ENCODE data around the gene MSI2.

MSI2 gene

DNA sequence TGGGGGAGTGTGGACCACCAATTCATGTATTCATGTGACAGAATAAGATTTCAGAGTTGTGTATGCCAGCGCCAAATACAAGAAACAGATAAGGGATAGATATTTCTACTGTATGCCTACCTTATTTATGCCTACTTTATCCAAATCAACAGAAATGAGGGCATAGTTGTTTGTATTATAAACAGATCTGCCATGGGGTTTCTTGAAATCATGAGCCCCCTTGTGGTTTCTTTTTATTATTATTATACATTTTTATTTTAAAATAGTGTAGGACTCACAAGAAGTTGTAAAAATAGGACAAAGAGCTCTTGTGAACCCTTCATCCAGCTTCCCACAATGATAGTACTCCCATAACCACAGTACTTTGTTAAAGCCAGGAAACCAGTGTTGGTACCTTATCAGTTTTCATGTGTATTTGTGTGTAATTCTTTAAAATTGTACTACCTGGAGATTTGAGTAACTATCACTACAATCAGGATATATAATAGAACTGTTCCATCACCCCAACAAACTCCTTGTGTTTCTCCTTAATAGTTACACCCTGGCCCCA is 259.4 kb downstream of the MSI2 start:
- DNase-seq = no peak

DNA sequence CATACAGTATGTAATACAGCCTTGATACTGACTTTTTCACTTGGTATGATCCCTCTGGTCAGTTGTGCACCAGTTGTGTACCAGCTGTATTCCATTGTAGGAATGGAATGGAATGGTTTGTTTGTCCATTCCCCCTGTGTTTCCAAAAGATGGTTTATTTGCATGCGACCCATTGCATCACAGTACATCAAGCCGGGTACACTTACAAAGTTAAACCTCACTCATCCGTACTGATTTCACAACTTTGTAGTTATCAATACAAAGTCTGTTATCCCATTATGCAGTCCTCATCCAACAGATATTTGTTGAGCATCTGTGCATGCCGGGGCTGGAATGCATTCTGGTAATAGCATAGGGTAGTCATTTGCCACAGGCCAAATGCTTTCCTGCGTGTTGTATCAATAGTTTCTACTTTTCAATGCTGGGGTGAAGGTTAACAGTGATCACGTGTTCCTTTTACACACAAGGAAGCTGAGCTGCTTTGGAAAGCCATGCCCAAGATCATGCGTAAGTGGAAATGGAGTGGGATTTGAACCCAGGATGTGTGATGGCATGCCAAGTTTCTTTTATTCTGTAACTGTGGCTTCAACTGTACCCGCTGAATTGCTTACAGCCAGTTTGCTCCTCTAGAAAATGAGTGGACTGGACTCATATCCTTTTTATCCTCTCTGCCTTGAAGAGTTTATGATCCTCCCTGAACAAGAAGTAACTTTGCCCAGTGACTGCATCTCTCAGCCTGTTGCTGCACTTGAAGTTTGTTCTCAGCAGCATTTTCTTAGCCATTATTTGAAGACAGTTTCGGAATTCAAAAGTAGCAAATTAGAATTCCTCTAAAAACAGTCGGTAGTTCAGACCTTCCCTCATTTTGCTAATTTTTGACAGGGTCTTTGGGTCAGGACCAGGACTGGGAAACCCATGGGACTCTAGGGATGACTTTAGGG is 260.2 kb downstream of the MSI2 start:
- no peak for DNase-seq

DNA sequence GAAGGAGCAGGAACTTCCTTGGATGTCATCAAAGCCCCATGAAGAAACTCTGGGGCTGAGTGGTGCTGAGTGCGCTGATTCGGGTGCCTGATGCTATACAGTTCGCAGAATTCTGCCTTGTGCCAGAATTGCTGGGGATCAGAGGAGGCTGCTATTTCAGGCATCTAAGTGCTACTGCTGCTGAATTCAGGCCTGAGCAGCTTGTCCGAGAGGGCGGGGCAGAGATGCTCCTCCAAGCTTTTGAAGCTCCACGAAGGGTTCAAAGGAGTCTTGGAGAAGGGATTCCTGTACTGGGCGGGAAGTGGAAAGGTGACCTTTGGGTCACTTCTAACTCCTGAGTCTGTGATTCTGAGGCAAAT is 260.9 kb downstream of the MSI2 start:
- DNase-seq = no peak

DNA sequence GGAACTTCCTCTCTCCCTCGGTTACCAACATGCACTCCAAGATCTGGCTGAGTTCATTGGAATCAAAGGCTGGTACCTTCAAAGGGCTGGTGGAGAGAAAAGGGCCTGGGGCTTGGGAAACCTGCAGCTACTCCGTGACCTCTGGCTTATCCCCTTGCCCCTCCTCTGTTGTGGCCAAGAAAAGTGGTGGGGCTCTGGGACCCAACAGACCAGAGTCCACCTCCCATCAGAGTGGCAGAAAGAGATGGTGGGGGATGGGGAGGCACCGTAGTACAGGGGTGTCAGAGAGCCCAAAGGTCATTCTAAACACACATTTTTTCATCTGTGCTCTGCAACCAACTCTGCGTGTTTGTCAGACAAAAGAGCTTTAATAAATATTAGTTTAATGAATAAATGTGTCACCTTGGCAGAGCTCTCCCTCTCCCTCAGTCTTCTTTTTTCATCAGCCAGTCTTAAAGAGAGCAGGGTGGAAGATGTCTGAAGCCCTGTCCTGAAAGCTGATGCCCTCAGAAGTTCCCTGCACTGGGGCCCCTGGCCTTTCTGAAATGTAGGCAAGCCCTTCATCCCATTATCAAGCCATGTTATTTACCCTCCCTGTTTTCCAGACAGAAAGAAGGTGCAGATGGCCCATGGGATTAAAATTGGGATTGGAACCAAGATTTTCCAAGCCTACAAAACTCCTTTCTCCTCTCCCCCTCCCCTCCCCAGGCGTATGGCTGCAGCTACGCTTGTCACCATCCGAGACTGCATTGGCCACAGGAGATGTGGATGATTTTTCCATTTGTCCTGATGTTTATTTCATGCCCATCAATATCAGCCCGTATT is 261.5 kb downstream of the MSI2 start:
- DNase-seq = no peak

DNA sequence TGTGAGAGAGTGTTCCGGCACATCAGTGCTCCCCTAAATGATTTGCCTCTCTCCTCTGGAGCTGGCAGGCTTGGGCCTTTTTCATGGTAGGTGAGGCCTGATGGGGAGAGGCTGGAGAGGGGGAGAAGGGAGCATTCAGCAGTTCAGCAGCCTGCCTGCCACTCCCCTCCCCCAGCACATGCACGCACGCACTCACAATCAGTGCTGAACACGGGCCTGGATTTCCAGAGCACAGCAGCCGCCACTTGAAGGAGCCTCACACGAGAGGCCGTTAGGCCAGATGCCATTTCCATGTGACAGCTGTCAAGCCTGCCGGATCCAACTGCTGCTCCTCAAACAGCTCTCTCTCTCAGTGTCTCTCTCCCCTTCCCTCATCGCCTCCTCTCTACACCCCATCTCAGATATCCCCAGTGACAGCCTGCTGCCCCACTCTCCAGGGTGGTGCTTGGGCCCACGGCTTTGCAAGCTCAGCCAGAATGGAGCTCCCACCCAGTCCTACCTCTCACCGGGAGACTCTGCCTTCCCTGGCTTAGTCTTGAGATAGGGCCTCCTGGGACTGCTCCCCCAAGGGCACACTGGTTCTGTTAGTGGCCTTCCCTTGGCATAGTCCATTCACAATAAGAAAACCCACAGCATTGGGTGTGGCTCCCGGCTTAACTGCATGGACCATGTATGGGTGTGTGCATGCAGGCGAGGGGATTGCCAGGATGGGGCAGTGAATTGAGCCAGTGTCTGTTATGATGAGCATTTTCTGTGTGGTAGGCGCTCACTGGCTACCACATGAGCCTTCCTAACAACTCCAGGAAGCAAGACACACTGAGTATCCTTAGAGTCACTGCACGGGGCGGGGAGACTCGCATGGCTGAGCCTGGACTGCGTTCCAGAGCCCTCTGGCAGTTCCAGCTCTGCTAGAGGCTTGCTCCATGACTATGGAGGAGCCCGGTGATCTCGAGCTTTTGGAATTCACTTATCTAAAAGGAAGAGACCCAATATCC is 262.6 kb downstream of the MSI2 start:
- DNase-seq = peak; percentile 48

DNA sequence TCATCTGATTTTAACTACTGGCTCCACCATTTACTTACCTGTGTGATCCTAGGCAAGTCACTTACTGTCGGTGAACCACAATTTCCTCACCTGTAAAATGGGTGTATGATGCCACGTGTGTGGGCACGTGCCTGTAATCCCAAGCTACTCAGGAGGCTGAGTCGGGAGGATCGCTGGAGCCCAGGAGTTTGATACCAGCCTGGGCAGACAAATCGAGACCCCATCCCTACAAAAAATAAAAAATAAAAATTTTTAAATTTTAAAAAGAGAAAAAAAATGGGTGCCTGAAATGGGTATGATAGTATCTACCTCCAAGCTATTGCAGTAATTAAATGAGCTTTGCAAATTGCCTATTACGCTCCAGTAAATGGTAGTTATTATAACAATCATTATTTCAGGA is 263.5 kb downstream of the MSI2 start:
- DNase-seq = no peak

DNA sequence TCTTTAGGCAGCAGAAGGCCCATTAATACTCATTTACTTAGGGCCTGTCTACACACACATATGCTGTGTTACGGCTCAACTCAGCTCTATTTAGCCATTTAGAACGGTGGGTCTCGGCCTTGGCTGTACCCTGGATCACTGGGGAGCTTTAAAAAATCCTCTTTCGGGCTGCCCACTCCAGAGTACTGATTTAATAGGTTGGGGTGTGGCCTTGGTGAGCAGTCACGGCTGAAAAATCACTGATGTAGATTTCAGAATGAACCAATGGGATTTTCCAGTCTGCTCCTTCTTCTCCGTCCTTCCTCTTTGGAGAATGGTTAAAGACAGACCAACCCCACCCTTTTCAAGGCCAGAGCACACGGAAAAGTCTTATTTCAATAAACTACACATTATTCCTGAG is 265.3 kb downstream of the MSI2 start:
- no peak for DNase-seq

DNA sequence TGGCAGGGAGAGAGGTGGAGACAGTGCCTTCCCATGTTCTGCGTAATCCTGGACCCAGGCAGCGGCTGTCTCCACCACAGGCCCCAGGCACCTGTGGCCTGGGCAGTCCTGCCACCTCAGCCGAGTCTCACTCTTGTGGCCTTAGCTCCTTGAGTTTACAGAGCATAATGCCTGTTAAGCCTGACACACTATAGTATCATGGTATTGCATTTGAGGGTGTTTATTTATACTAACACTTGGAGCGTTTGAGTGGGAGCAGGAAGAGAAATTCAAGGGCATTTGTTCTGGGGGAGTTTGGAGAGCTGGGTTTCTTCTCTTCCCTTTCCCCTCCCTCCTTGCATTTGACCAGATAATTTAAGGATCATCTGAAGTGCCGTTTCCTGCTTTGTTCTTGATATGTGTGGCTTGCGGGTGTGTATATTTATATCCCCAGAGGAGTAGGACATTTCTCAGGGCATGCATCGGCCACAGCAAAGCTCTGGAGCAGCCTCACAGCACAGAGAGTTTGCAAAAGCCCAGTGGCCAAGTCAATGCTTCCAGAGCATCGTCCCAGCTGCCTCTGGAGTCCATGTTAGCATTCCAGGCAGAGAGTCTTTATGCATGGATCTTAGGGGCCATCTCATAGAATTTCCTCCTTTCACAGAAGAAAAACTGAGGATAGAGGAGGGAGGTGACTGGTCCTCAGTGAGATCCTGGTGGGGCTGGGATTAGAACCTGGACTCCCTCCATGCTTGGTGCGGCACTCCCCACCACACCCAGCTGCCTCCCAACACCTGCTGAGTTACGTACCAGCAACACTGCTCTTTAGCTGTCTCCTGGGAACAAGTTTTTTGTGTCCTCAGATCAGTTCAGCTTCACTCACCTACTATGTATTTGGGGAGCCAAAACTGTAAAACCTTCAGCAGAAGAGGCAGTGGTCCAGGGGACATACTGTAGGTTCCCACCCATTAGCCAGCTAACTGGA is 266.0 kb downstream of the MSI2 start:
- DNase-seq = no peak

DNA sequence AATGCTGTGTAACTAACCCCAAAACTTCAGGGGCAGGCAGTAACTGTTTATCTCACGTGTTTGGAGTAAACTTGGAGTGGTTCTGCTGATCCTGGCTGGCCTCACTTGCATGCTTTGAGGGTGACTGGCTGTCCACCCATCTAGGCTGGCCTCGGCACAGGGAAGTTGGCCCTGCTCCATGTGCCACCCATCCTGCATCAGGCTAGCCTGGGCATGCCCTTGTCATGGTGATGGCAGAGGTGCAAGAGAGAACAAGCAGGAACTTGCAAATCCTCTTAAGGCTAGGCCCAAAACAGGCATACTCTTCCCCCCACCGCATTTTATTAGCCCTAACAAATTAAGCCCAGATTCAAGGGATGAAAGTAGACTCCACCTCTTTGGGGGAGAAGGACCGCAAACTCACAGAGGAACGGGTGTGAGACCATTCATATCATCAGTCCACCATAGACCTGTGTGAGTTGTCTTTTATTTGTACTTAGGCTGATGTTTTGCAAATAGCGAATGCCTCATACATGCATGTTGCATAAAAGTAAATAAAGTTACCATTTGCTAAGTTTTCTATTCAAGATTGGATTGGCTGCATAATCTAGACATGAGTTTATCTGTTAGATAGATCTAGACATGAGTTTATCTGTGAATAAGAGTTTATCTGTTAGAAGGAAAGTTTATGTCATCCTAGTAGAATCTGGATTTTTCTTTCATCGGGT is 267.8 kb downstream of the MSI2 start:
- DNase-seq = no peak

DNA sequence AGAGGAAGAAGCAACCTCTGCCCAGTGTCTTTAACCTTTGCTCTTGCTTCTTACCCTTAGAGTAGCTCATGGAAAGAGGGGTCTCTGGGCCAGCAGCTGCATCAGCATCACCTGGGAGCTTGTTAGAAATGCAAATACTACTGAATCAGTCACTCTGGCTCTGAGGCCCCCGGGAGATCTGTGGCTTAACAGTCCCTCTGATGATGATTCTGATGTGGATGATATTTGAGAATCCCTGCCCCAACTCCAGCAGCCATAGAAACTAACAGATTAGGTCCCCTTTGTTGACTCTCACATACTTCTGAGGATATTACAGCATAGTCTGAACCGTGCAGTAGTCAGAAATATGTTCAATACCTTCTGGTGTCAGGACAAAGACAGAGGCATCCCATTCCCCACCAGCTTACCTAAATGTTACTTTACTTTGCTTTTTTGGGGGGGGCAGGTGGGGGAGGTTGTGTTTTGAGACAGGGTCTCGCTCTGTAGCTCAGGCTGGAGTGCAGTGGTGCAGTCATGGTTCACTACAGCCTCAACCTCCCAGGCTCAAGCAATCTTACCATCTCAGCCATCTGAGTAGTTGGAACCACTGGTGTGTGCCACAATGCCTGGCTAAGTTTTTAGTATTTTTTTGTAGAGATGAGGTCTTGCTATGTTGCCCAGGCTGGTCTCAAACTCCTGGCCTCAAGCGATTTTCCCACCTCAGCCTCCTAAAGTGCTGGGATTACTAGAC is 268.7 kb downstream of the MSI2 start:
- DNase-seq = no peak

DNA sequence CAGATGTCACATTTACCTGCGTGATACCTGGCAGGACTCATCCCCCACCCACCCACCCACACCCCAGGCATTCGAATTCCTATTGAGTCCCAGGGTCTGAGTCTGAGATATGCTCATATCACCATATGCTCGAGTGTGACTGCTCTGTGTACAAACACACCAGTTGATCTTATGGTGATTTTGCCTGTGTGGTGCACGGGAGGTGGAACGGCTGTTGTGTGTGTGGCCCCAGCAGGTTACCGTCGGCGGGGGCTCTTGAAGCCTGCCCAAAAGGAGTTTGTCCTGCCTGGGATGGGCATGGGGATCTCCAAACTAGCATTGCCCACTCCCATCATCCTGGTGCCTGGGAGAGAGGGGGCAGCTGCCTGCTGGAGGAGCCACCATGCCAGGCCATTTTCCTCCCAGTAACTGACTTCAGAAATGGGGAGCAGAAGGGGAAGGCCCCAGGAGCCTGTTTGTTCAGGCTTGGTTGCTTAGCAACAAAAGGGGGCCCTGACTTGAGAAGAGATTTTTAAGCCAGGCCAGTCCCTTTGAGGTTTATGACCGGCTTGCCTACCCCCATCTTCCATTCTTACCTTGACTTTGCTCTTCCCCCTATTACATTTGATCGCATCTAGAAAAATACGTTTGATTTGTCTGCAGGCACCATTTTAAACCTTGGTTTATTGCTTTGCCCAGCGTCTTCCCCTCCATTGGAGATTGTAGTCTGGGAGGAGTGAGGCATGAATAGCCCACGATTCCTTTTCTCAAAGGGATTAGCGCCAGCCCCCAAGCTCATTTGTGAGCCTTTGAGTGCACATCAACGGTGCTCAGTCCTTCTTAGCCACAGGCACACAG is 271.1 kb downstream of the MSI2 start:
- DNase-seq = no peak

DNA sequence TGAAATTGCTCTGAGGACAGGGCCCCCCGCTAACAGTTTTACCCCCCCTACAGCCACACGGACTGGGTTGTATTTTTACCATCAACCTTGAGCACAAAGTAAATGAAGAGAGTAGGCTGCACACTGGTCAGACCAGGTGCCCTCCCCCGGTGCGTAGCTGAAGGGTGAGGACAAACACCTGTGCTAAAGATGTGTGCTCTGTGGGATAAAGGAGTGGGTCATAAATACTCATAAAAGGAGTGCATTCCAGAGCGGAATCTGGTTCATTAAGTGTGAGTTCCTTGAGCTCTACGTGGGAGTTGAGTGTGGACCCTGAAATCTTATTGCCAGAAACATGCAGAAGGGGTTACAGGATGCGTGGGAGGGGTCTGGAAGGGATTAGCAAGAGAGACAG is 271.7 kb downstream of the MSI2 start:
- peak; percentile 37 for DNase-seq

DNA sequence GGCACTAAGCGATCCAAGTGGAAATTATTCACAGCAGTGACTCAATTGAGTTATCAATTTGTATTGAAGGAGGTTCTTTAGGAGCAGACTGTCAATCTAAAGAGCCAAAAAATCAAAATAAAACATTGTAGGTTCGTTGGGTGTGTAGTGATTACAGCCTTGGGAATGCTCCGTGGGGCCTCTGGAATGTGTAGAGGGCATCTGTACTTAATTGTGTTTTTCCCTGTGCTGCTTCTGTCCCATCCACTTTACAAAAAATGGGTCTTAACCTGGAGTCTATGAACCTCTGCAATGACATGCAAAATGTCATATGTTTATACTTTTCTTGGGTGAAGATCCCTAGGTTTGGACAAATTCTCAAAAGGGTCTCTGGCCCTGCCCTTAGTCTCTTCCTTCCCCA is 273.7 kb downstream of the MSI2 start:
- no peak for DNase-seq

DNA sequence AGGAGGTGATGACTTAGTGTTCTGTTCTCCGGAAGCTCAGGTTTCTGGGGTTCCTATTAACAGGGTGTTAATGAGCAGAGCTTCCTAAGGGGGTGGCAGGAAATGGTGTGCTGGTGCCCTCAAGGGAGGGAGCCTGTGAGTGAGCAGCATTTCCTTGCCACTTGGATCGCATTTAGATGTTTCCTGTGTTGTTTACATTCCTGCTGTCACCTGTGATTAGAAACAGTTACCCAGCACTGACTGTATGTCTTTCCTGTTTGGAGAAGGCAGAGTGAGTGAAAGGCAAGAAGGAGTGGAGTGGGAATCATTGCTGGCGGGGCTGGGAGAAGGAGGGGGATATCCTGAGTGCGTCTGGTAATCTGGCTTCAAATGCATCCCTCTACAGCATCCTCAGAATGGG is 274.2 kb downstream of the MSI2 start:
- DNase-seq = peak; percentile 33

DNA sequence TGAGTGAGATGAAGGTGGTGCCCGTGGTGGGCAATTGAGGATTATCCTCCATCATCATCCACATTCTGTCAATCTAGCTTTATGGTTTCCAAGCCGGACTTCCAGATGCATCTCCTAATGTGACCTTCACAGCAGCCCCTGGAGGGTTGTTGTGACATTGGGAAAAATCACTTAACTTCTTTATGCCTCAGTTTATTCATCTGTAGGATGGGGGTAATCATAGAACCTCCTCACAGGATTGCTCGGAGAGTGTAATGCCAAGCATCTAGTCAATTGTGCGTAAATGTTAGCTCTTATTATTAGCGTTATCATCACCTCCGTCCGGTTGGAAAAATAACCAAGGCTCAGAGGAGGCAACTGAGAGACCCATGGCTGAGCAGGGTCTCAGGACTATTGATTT is 274.8 kb downstream of the MSI2 start:
- DNase-seq = no peak

DNA sequence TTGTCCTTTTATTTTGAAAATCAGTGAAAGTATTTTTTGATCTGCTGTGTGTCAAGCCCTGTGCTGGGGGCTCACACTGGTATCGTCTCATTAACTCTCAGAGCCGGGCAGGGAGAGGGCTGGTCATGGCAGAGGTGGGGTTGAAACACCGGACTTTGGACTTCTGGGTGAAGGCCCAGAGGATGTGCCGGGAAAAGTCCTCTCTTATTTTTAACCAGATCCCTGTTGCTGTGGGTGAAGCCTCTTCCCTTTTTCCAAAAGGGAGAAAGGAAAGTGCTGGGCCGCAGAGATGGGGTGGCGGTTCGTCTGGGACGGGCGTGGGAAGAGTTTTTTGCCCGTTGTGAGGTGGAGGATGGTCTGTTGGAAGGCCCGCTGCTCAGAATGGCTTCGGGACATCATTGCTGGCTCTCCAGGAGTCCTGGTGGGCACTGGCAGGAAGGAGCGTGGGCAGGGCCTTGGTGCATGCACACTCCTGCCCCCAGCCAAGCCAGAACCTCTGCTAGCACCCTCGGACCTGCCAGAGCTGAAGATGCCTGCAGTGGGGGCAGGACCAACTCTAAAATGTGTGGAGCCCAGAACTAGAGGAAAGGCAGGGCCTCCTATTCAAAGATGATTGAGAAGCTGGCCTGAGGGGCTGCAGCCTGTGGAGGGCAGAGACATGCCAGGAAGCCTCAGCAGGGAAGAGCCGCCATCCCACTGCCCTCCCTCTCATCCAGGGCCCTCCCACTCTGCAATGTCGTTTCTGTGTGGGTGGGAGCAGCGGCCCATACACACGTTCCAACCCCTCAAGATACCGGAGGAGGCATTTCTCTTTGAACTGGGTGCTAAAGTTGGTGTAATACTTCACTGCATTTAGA is 275.6 kb downstream of the MSI2 start:
- no peak for DNase-seq

DNA sequence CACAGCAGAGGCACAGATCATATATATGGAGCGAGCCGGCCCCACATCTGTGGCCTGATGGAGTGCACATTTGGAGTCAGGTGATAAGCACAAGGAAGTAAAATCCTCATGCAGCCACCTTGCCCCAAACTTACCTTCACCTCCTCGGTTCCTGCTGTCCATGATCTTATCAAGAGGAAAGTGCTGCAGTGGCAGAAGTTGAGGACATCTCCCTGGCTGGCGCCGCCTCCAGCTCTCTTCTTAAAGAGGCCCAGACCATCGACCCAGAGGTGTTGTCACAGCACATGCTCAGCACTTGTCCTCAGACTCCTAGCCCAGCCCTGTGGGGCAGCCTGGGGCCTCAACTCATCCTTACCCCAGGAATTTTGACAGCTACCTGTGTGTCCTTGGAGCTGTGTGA is 276.2 kb downstream of the MSI2 start:
- DNase-seq = no peak

DNA sequence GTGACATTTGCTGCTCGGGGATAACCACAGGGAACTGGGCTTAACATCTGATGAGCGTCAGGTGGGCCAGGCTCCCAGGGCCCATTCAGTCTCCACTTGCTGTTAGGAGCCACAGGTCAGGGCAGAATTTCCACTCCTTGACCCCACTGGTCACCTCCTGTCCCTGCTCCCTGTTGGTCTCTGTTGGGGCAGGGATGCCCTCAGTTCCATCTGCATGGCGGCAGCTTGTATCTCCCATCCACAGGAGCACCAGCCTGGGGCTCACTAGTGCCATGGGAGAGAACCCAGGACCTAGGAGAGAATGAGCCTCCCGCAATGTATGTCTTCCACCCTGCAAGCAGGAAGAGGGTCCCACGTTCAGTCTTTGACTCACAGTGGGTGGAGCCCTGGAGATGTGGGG is 276.6 kb downstream of the MSI2 start:
- no peak for DNase-seq
